ENCODE data around the gene DNAH11.
"Not testable (repeated sequence)": the region's sequence is repeated elsewhere in the genome, so short reads cannot be mapped to it uniquely, and the experiment has no call there.

DNAH11 gene

GRCh38 chr7:21691146-21691545, 148.3 kb downstream of the DNAH11 start:
- not testable (repeated sequence) for H3K4me1 Mint-ChIP-seq (ENCODE audit: low read depth); H3K27ac Mint-ChIP-seq; H3K9me3 Mint-ChIP-seq (ENCODE audit: low read depth); H3K27me3 Mint-ChIP-seq; H3K4me3 Mint-ChIP-seq; H3K36me3 Mint-ChIP-seq

GRCh38 chr7:21700587-21700986, 157.7 kb downstream of the DNAH11 start:
- not testable (repeated sequence) for H3K9me3 Mint-ChIP-seq (ENCODE audit: low read depth); H3K4me3 Mint-ChIP-seq; H3K27ac Mint-ChIP-seq; H3K27me3 Mint-ChIP-seq; H3K4me1 Mint-ChIP-seq (ENCODE audit: low read depth); H3K36me3 Mint-ChIP-seq

GRCh38 chr7:21702303-21702702, 159.5 kb downstream of the DNAH11 start:
- Mint-ChIP-seq H3K27me3 (peaks cover 2% of the 10 kb centered on the region), H3K9me3 (ENCODE audit: low read depth) (no peaks in the 10 kb centered on the region), H3K27ac (no peak overlapping the region), H3K4me3 (no peak overlapping the region), H3K4me1 (ENCODE audit: low read depth) (no peaks in the 10 kb centered on the region), H3K36me3 (no peaks in the 10 kb centered on the region)

- H3K27me3 Mint-ChIP-seq, result no peaks in the 10 kb centered on the region
- no peak overlapping the region for H3K27ac Mint-ChIP-seq
- no peak overlapping the region for H3K4me3 Mint-ChIP-seq
- no peaks in the 10 kb centered on the region for H3K4me1 Mint-ChIP-seq (ENCODE audit: low read depth)
- H3K9me3 Mint-ChIP-seq (ENCODE audit: low read depth), result no peaks in the 10 kb centered on the region
- H3K36me3 Mint-ChIP-seq, result no peaks in the 10 kb centered on the region
These were observed 161.5 kb downstream of the DNAH11 start for GRCh38 chr7:21704359-21704758.

- no peak overlapping the region for H3K4me3 Mint-ChIP-seq
- H3K9me3 Mint-ChIP-seq (ENCODE audit: low read depth), result no peaks in the 10 kb centered on the region
- H3K4me1 Mint-ChIP-seq (ENCODE audit: low read depth), result no peaks in the 10 kb centered on the region
- no peak overlapping the region for H3K27ac Mint-ChIP-seq
- H3K27me3 Mint-ChIP-seq, result no peaks in the 10 kb centered on the region
- no peaks in the 10 kb centered on the region for H3K36me3 Mint-ChIP-seq
These were observed 163.3 kb downstream of the DNAH11 start for GRCh38 chr7:21706131-21706530.

- Mint-ChIP-seq H3K9me3 (ENCODE audit: low read depth) (no peaks in the 10 kb centered on the region), H3K27ac (no peak overlapping the region), H3K4me1 (ENCODE audit: low read depth) (no peaks in the 10 kb centered on the region), H3K4me3 (no peak overlapping the region), H3K27me3 (no peaks in the 10 kb centered on the region), H3K36me3 (no peaks in the 10 kb centered on the region)
These were observed 164.7 kb downstream of the DNAH11 start for GRCh38 chr7:21707566-21707965.

GRCh38 chr7:21708096-21708495, 165.3 kb downstream of the DNAH11 start:
- no peaks in the 10 kb centered on the region for H3K4me1 Mint-ChIP-seq (ENCODE audit: low read depth)
- H3K27me3 Mint-ChIP-seq, result no peaks in the 10 kb centered on the region
- no peaks in the 10 kb centered on the region for H3K9me3 Mint-ChIP-seq (ENCODE audit: low read depth)
- H3K27ac Mint-ChIP-seq, result no peak overlapping the region
- no peak overlapping the region for H3K4me3 Mint-ChIP-seq
- H3K36me3 Mint-ChIP-seq, result no peaks in the 10 kb centered on the region

GRCh38 chr7:21717323-21717722, 174.5 kb downstream of the DNAH11 start:
- Mint-ChIP-seq H3K9me3 (ENCODE audit: low read depth) (no peaks in the 10 kb centered on the region), H3K4me3 (no peak overlapping the region), H3K36me3 (no peaks in the 10 kb centered on the region), H3K27ac (no peak overlapping the region), H3K4me1 (ENCODE audit: low read depth) (no peaks in the 10 kb centered on the region), H3K27me3 (peaks cover 1% of the 10 kb centered on the region)

GRCh38 chr7:21718391-21718790, 175.6 kb downstream of the DNAH11 start:
- Mint-ChIP-seq H3K27ac (no peak overlapping the region), H3K9me3 (ENCODE audit: low read depth) (no peaks in the 10 kb centered on the region), H3K4me3 (no peak overlapping the region), H3K36me3 (no peaks in the 10 kb centered on the region), H3K27me3 (peaks cover 3% of the 10 kb centered on the region), H3K4me1 (ENCODE audit: low read depth) (no peaks in the 10 kb centered on the region)

- Mint-ChIP-seq H3K9me3 (ENCODE audit: low read depth) (no peaks in the 10 kb centered on the region), H3K4me3 (no peak overlapping the region), H3K27ac (no peak overlapping the region), H3K4me1 (ENCODE audit: low read depth) (no peaks in the 10 kb centered on the region), H3K27me3 (peaks cover 2% of the 10 kb centered on the region), H3K36me3 (no peaks in the 10 kb centered on the region)
These were observed 177.0 kb downstream of the DNAH11 start for GRCh38 chr7:21719846-21720245.

GRCh38 chr7:21722371-21722770, 179.5 kb downstream of the DNAH11 start:
- H3K4me3 Mint-ChIP-seq, result no peak overlapping the region
- H3K36me3 Mint-ChIP-seq, result no peaks in the 10 kb centered on the region
- H3K27ac Mint-ChIP-seq, result no peak overlapping the region
- H3K27me3 Mint-ChIP-seq, result peaks cover 2% of the 10 kb centered on the region
- H3K4me1 Mint-ChIP-seq (ENCODE audit: low read depth), result no peaks in the 10 kb centered on the region
- H3K9me3 Mint-ChIP-seq (ENCODE audit: low read depth), result no peaks in the 10 kb centered on the region

- H3K9me3 Mint-ChIP-seq (ENCODE audit: low read depth), result no peaks in the 10 kb centered on the region
- H3K36me3 Mint-ChIP-seq, result no peaks in the 10 kb centered on the region
- H3K27ac Mint-ChIP-seq, result no peak overlapping the region
- no peaks in the 10 kb centered on the region for H3K4me1 Mint-ChIP-seq (ENCODE audit: low read depth)
- H3K27me3 Mint-ChIP-seq, result peaks cover 2% of the 10 kb centered on the region
- H3K4me3 Mint-ChIP-seq, result no peak overlapping the region
These were observed 181.7 kb downstream of the DNAH11 start for GRCh38 chr7:21724562-21724961.

GRCh38 chr7:21730399-21730798, 187.6 kb downstream of the DNAH11 start:
- no peaks in the 10 kb centered on the region for H3K9me3 Mint-ChIP-seq (ENCODE audit: low read depth)
- H3K27ac Mint-ChIP-seq, result no peak overlapping the region
- no peak overlapping the region for H3K4me3 Mint-ChIP-seq
- H3K27me3 Mint-ChIP-seq, result no peaks in the 10 kb centered on the region
- no peaks in the 10 kb centered on the region for H3K36me3 Mint-ChIP-seq
- H3K4me1 Mint-ChIP-seq (ENCODE audit: low read depth), result no peaks in the 10 kb centered on the region

- Mint-ChIP-seq H3K4me3 (no peak overlapping the region), H3K27me3 (no peaks in the 10 kb centered on the region), H3K27ac (no peak overlapping the region), H3K36me3 (no peaks in the 10 kb centered on the region), H3K4me1 (ENCODE audit: low read depth) (no peaks in the 10 kb centered on the region), H3K9me3 (ENCODE audit: low read depth) (no peaks in the 10 kb centered on the region)
These were observed 189.1 kb downstream of the DNAH11 start for GRCh38 chr7:21731977-21732376.

- H3K4me1 Mint-ChIP-seq (ENCODE audit: low read depth); H3K36me3 Mint-ChIP-seq; H3K4me3 Mint-ChIP-seq; H3K27ac Mint-ChIP-seq; H3K9me3 Mint-ChIP-seq (ENCODE audit: low read depth); H3K27me3 Mint-ChIP-seq: not testable (repeated sequence)
These were observed 190.1 kb downstream of the DNAH11 start for GRCh38 chr7:21732956-21733355.

- H3K36me3 Mint-ChIP-seq, result no peaks in the 10 kb centered on the region
- no peaks in the 10 kb centered on the region for H3K4me1 Mint-ChIP-seq (ENCODE audit: low read depth)
- H3K27ac Mint-ChIP-seq, result no peak overlapping the region
- no peaks in the 10 kb centered on the region for H3K27me3 Mint-ChIP-seq
- no peaks in the 10 kb centered on the region for H3K9me3 Mint-ChIP-seq (ENCODE audit: low read depth)
- H3K4me3 Mint-ChIP-seq, result no peak overlapping the region
These were observed 191.0 kb downstream of the DNAH11 start for GRCh38 chr7:21733837-21734236.

- no peaks in the 10 kb centered on the region for H3K9me3 Mint-ChIP-seq (ENCODE audit: low read depth)
- H3K4me3 Mint-ChIP-seq, result no peak overlapping the region
- H3K27me3 Mint-ChIP-seq, result peaks cover 1% of the 10 kb centered on the region
- no peaks in the 10 kb centered on the region for H3K4me1 Mint-ChIP-seq (ENCODE audit: low read depth)
- H3K36me3 Mint-ChIP-seq, result no peaks in the 10 kb centered on the region
- H3K27ac Mint-ChIP-seq, result no peak overlapping the region
These were observed 200.7 kb downstream of the DNAH11 start for GRCh38 chr7:21743493-21743892.

All from activated naive CD8-positive, alpha-beta T cell (primary cell).